NCI-H1694 (cell line): ENCODE measurements around the gene TPGS1.

Source experiments
- DNase-seq: peaks from one replicate; lab custom pipeline; 2025; lab: John Stamatoyannopoulos, UW

TPGS1 gene

DNA sequence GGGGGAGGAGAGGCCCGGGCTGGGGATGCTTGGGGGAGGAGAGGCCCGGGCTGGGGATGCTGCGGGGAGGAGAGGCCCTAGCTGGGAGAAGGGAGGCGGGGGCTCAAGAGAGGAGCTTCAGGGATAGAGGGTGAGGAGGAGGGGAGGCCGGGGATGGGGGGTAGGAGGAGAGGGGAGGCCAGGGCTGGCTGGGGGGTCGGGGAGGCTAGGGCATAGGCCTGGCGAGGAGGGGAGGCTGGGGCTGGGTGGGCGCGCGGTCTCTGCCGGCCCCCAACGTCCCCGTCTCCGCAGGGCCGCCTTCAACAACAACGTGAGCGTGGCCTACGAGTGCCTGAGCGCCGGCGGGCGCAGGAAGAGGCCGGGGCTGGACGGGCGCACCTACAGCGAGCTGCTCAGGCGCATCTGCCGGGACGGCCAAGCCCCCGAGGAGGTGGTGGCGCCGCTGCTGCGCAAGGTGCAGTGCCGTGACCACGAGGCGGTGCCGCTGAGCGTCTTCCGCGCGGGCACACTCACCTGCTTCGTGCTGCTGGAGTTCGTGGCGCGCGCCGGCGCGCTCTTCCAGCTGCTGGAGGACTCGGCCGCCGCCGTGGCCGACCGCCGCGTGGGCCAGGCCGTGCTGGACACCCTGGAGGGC is 11.4 kb downstream of the TPGS1 start:
- no peak for DNase-seq

DNA sequence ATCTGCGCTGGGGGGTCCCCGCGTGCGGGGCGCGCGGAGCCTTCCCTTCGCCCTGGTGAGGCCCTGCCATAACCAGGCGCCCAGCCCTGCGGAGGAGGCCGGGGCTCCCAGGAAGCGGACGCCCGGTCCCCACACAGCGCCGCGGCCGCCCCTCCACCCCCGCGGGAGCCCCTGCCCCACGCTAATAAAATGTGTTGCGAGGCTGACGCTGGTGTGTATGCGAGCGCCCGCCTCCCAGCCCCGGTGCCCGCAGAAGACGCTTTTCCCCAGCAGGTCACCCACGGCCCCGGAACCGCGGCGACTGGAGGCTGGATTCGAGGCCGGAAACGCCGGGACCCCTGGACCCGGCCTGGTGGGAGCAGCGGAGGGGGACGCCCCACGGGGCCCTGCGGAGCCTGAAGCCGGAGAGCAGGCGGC is 12.2 kb downstream of the TPGS1 start:
- DNase-seq = no peak

DNA sequence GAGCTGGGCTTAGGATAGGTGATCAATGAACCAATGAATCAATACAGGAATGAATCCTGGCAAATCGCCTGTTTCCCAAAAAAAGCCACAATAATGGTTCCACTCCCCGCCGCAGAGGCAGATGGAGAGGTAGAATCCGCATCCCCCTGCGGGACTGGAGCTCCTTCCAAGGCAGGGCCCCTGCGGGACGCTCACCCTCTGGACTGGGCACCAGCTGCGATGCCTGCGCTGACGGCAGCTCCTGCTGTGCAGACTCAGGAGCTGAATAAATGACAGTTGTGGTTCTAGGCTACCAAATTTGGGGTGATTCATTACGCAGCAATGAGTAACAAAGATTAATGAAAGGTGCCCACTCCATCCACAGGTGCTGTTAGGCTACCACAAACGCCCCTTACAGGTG is 15.4 kb downstream of the TPGS1 start:
- no peak for DNase-seq

DNA sequence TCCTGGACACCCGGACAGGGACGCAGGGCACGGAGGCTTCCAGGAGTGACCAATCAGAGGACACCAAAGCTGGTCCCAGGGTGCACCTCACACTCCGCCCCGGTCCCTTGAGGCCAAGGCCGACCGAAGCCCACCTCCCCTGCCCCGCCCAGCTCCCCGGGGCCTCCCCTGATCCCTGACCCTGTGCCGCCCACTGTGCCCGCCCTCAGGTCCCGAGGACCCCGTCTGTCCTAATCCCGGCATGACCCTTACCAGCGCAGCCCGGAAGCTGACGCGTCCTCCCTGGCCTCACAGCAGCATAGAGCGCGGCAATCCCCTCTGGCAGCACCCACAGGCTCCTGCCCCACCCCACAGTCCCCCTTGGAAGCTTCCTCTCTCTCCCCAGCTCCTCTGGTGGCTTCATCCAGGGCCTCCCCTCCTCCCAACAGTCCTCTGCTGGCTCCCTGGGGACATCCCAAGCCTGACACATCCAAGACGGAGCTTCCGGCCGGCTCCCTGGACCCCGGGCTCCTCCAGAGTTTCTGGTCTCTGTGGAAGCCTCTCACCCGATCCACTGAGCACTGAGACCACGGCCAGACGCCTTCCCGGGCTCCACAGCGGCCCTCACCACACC is 16.9 kb downstream of the TPGS1 start:
- no peak for DNase-seq

DNA sequence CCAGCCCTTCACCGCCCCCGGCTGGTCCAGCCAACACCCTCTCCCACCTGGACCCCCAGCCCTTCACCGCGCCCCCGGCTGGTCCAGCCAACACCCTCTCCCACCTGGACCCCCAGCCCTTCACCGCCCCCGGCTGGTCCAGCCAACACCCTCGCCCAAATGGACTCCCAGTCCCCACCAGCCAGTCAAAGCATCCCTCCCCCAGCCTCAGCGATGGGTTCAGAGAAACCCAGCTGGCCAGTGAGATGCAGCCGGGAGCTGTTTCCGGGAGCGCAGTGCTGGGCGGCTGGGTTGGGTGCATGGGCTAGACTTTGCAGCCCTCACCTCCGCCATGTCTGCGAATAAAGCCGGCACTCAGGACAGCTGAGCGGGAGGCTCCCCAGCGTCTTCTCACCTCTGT is 17.7 kb downstream of the TPGS1 start:
- no peak for DNase-seq

DNA sequence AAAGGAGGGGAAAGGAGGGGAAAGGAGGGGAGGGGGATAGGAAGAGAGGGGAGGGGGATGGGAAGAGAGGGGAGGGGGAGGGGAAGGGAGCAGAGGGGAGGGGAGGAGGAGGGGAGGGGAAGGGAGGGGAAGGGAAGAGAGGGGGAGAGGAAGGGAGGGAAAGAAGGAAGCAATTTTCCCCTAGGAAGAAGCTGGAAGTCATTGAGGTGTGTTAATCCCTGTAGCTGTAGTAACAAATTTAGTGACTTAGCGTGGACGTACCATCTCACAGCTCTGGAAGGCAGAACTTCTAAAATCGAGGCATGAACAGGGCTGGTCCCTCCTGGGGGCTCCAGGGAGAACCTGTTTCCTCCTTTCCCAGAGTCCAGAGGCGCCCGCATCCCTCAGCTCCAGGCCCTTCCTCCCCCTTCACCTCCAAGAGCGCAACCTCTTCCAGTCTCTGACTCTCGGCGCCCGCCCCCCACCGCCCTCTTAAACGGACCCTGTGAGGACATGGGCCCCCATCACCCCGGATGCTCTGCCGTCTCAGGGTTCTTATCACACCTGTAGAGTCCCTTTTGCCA is 18.6 kb downstream of the TPGS1 start:
- DNase-seq = no peak

DNA sequence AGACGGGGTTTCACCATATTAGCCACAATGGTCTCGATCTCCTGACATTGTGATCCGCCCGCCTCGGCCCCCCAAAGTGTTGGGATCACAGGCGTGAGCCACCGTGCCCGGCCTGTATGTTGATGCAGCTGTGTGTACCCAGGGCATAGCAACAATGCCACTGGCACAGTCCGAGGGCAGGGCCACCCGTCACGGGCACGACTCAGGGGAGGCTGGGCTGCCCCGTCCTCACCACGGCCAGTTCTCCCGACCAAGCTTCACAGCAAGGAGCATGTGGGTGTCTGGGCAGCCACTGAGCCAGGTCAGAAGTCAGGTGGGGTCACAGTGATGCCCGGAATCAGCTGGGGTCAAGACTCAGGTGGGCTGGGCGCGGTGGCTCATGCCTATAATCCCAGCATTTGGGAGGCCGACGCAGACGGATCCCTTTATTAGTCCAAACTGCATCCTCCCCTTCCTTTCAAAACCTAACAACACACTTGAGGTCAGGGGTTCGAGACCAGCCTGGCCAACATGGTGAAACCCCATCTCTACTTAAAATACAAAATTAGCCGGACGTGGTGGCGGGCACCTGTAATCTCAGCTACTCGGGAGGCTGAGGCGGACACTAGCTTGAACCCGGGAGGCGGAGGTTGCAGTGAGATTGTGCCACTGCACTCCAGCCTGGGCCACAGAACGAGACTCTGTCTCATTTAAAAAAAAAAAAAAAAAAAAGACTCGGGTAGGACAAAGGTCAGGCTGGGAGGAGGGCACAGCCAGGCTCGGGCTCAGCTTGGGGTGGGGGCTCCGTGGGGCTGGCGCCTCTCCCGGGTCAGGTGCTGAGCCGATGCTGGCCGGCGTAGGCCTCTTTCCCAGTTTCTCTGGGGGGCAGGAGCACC is 23.1 kb downstream of the TPGS1 start:
- no peak for DNase-seq

DNA sequence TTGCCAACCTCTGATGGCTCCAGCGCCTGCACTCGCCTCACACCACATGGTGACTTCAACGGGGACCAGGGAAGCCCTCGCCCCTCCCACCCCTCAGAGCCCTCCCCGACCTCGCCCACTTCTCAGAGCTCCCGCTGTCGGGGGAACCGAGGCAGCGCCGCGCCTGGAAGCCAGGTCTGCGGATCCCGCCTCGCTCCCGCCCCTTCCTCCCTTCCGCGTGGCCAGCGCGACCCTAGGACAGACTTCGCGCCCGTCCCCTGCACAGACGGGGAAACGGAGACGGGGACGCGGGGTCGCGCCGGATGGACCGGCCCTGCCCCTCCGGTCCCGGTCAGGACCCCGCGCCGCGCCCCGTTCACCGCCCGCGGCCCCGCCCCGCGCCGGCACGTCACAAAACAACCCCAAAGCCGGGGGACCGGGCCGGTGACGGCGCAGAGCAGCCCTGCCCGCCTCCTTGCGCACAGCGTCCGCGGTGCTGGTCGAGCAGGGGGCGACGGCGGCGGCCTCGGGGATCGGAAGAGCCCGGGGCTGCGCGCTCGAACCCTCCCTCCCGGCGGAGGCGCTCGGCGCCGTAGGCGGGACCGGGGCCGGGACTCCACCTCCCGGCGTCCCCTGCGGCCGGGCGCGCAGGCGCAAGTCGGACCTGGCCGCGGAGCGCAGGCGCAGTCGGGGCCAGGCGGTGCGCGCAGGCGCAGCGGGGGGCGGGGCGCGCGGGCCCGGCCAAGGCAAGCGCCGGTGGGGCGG is 23.9 kb downstream of the TPGS1 start:
- peak; percentile 75 for DNase-seq

DNA sequence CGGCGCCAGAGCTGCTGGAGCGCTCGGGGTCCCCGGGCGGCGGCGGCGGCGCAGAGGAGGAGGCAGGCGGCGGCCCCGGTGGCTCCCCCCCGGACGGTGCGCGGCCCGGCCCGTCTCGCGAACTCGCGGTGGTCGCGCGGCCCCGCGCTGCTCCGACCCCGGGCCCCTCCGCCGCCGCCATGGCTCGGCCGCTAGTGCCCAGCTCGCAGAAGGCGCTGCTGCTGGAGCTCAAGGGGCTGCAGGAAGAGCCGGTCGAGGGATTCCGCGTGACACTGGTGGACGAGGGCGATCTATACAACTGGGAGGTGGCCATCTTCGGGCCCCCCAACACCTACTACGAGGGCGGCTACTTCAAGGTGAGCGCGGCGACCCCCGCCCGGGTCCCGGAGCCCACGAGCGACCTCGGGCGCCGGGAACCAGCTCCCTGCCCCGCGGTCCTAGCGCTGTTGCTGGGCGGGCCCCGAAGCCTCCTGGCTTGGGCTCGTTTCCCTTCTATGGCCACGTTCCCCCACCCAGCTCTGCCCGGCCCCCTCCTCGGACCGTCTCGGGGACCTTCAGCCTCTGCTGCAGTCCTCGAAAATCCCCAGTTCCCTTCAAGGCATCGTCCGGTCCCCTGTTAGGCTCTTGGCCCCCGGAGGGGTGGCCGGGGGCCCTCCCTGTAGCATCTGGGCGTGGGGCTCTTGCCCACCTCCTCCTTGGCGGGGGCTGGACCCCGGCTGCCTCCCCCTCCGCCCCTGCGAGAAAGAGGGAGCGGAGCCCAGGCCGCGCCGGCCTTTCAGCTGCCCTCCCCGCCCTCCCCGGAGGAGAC is 24.7 kb downstream of the TPGS1 start, which contains the start of gene CDC34:
Gene CDC34 (plus strand): TSS at position 8 of the 808 bp plus-strand sequence. CDS start 172 bp downstream, at position 180.
- DNase-seq = no peak

DNA sequence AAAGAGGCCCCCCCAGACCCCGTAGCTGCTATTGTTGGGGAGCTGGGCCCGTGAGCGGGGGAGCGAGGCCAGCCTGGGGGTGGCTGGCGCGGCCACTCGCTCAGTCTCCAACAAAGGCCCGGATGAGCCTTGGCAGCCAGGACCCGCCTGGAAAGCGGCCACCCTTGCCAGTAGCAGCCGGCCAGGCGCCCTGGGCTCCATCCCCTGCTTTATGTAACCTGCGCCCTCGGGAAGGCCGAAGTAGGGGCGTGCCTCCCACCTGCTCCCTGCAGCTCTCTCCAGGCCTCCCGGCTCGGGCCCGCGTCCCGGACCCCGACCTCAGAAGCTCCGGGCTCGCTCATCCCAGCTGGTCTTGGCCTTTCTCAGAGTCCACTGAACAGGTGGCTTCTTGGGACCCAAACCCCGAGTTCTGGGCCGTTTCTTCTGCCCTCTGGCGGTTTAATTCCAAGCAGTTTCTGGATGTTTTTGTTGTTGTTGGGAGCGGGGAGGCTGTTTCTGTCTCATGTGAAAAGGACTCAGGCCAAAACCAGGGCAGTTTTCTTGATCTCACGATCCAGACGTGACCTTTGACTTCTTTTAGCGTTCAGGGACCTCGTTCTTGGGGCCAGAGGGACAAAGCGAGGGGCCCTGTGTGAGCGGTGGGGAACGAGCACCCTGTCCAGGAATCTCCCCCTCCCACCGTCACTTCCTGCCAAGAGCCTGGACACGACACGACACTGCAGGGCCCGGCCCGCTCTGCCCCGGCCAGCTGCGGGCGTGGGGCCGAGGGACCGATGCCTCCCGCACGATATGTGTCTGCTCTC is 25.5 kb downstream of the TPGS1 start:
- no peak for DNase-seq

DNA sequence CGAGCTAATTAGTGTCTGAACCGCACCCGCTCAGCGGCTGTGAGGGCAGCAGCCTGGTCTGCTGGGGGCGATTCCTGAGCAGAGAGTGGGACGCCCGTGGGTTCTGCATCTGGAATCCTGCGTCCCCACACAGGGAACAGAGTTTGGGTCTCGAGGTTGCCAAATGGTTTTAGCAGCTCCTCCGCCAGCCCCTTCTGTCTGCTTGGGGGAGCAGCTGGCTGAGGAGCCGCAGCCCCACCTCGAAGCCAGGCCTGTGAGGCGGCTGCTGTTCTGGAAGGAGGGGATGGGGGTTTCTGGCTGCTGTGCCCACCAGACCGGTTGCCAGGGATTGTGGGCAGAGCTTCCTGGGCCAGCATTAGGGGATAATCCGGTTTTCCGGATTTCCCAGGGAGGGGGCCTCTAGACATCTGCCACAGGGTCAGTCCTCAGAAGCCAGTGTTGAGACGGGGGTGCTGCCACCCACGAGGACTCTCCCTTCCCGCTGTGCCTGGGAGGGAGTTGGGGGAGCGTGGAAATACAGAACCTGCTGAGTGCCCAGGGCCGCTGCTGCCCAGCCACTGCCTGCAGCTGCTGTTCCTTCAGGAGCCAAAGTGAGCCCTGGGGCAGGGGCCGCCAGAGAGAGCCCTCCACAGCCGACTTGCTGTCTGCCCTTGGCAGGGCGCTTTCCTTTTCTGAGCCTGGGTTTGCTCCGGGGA is 26.2 kb downstream of the TPGS1 start:
- no peak for DNase-seq

DNA sequence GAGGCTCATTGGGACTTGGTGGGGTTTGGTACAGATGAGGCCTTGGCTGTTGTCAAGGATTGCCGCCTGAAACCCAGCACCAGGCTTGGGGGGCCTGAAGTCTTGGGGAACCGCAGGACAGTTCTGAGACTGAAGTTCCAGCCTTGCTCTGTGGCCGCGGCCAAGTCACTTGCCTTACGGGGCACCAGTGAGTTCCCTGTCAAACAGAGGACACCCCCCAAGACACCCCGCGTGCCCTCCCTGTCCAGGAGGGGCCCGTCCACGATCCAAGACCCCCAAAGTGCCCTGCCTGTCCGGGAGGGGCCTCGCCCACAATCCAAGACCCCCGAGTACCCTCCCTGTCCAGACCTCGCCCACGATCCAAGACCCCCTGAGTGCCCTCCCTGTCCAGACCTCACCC is 26.8 kb downstream of the TPGS1 start:
- no peak for DNase-seq

DNA sequence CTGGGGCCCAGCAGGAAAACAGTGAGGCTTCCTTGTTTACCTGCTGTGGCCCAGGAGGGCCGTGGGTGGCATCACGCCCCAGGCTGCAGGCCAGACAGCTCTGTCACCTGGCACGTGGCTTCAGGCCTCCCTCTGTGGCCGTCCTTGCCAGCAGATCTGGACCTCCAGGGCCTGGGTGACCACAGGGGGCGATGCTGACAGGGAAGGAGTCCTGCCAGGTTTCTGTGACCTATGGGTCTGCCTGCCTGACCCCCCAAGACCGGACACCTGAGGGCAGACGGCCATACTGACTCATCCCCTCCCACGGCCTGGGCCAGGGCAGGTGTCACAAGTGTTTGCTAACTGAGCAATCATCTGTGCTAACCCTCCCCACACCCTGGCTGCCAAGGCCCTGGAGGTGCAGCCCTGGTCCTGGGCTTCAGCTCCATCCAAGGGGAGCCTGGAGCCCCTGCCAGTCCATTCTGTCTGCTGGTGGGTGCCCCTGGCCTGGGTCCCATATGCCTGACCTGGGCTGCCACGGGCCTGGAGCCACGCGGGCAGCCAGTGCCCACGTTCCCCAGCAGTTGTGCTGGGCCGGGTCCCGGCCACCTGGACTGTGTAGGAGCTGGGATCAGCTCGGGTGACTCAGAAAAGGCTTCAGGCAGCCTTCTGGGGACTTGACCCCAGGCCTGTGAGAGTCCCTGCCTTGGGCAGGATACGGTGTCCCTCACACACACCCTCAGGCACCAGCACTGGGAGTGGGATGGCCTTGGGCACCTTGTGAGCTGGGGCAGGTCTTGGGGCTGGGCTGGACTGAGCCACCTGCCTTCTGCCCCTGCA is 27.9 kb downstream of the TPGS1 start:
- DNase-seq = no peak

DNA sequence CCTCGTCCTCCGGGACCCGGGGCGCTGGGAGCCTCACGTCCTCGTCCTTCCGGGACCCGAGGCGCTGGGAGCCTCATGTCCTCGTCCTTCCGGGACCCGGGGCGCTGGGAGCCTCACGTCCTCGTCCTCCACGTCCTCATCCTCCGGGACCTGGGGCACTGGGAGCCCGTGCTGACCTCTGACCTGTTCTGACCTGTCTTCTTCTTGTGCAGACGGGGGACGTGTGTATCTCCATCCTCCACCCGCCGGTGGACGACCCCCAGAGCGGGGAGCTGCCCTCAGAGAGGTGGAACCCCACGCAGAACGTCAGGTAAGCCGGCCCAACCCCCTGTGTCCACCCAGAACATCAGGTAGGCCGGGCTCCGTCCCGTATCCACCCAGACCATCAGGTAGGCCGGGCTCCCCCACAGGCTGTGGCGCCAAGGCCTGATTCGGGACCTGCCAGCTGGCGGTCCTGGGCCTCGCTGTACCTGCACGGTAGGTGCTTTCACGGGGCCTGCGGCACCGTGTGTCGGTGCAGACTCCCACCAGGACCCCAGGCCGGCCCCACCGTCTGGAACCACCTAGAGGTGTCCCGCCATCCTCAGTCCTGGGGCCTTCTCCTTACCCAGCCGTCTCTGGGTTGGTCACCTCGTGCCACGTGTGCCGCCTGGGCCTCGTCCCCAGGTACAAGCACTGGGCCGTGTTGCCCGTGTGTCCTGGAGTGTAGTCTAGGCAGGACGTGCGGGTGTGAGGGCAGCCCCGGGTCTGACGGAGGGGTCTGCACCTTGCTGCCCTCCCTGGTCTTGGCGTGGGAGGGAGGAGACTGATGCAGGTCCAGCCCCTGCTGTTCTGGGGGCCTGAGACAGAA is 29.0 kb downstream of the TPGS1 start:
- no peak for DNase-seq

DNA sequence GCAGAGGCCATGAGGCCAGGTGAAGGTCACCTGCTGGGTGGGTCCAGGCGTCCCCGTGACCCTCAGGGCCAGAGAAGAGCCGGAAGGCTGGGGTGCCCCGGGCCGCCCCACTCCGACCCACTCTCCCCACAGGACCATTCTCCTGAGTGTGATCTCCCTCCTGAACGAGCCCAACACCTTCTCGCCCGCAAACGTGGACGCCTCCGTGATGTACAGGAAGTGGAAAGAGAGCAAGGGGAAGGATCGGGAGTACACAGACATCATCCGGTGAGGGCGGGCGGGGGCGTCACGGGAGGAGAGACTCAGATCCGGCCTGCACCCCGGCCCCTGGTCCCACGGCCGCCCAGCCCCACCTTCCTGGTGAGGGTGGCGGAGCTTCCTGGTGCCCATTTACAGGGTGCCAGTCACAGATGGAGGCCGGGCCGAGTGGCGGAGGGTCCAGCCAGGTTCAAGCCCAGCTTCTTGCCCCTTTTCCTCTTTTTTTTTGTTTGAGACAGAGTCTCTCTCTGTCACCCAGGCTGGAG is 29.6 kb downstream of the TPGS1 start:
- no peak for DNase-seq

DNA sequence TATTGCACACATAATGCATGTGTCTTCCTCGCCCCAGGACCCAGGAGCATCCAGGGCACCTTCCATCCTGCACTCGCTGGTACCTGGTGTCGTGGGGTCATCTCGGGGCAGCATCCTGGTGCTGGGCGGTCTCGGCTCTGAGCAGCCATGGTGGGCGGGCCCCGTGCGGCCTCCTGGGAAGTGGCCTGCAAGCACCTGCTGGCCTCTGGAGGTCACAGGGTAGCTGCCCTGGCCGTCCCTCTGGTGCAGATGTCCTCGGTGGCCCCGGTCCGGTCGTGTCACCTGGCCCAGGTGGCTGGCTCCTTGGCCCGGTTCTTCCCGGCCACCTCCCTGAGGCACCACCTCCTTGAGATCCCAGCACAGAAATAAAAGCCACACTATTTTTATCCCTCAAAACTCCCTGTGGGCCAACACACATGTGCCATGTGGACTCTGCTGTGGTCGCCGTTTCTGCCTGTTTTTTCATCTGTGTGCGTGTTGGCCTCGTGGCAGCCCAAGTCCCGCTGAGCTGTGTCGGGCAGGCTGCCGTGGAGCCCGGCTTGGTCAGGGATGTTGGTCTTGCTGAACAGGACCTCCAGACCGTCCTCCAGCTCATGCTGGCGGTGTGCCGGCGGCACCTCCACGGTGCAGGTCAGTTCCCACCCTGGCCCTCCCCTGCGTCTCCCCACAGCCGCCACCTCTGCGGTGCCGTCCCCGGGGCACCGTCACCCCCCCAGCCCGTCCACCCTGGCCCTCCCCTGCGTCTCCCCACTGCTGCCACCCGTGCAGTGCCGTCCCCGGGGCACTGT is 31.5 kb downstream of the TPGS1 start:
- DNase-seq = no peak
